HG02884 (cell line): Measurements from ENCODE around the gene FBLN2.

Experiments
- ATAC-seq: cut with Tn5 transposase; IDR thresholded peaks from one replicate; pipeline ENCODE4 v1.9.1; 2021; ENCODE audit warnings: mild to moderate bottlenecking, moderate library complexity; ENCODE audit not compliant: unreplicated experiment

The FBLN2 gene

DNA sequence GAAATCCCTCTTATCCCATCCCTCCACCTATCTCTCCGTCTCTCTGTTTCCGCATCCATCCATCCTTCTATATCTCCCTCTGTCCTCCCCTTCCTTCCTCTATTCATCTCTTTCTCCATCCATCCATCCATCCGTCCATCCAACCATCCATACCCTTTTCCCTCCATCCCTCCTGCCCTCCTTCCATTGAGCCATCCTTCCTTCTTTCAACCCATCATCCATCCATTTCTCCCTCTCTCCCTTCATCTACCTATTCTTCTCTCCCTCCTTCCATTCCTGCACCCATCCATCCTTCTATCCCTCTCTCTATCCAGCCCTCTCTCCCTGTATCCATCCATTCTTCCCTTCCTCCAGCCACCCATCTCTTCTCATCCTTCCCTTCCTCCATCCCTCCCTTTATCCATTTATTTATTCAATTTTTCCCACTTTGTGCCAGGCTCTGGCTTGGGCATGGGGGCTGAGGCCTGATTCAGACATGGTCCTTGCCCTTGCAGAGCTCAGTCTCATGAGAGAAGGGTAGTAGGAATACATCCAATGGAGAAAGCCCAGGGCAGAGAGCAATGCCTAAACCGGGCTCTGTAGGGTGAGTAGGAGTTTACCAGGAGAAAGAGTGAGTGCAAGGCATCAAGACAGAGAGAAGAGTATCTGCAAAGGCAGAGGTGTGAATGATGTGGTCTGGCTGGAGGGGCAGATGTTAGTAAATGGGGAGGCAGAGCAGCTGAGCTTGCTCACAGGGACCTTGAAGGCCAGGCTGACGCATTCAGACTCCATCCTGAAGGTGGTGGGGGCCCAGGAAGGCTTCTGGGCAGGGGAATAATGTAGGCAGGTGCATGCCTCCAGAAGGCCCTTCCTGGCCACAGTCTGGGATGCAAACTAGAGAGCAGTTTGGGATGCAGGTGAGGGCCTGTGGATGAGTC is 19.5 kb upstream of the FBLN2 start:
- no peak for ATAC-seq

DNA sequence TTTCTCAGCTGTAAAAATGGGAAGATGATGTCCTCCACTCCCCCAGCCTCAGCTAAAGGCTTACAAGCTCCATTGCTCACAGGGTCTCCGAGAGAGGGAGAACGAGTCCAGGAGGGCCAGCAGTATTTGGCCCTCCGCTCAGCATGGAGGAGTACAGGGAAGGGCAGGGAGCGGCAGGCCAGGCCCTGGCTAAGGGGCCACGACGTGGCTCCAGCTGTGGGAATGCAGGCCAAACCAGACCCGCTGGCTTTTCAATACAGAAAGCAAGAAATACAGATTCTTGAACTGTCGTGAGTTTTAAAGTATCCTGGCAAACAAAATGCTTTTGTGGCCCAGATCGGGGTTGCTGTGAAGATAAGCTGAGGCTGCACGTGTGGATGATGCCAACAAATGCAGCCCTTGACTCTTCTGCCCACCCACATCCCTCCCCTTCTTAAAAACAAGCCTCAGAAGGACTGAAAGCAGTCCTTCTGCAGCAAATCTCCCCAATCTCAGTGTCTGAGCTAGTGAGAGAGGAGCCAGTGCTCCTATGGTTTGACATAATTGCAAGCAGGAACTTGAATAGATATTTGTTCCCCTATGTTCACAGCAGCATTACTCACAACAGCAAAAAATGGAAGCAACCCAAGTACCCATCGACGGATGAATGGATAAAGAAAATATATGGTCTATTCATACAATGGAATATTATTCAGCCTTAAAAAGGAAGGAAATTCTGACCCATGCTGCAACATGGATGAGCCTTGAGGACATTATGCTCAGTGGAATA is 18.5 kb upstream of the FBLN2 start:
- ATAC-seq, result no peak

DNA sequence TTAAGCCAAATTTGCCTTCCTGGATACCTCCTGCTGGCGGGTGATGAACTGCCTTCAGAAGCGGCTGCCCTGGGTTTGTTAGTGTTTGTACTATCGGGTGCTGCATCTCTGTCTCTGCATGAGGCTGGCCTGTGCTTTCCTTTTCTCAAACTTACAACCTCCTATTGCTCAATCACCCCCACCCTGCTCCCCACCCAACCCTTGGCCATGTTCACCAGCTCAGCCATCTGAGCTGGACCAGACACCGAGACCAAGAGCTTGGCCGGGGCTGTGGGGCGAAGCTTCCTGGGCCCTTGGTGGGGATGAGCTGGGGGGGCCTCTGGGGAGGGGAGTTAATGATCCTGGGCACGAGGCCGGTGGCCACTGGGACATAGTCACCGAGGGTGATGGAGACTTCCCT is 16.8 kb upstream of the FBLN2 start:
- ATAC-seq, result no peak

DNA sequence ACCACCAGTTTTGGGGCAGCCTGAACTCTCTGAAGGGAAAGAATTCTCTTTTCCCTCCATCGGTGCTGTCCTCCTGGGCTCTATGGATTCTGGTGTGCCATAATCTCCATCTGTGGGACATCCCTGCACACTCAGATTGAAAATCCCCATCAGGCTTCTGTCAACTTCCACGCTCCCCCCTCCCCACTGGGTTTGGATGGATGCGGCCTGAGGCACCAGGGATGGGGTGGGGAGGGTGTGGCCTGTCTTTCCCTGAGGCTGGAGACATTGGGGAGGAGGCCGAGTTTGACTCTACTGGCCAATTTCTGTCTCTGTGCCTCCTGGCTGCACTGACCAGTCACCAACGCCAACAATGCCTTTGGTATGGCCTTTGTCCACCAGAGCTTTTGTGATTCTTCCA is 16.3 kb upstream of the FBLN2 start:
- no peak for ATAC-seq

DNA sequence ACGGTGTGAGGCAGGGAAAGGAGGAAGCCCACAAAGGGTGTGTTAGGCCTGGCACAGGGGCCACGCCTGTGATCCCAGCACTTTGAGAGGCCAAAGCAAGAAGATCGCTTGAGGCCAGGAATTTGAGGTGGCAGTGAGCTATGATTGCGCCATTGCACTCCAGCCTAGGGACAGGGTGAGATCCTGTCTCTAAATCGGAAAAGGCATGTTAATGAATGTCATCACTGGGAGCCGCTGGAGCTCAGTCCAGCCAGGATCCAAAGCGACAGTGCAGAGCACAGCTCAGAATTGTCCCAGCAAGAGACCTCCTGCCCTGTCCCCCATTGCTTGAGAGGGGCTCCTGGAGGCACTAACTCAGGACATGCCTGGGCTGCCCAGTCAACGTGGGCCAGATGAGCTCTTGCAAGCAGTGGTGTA is 15.0 kb upstream of the FBLN2 start:
- ATAC-seq, result no peak

DNA sequence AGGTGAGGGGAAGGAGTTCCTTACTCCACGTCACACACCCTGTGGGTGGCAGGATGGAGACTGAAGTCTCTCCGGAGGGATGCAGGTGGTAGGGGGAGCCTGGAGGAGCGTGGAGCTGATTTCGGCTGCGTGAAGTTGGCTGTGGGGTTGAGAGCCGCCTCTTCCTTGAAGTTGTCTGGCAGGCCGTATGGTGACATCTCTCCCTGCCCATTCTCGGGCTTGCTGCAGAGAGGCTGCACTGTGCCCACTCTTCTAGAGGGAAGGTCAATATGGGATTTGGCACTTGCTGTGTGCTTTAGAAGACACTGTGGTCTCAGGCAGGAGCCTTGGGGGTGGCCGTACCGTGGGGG is 13.4 kb upstream of the FBLN2 start:
- ATAC-seq, result no peak

DNA sequence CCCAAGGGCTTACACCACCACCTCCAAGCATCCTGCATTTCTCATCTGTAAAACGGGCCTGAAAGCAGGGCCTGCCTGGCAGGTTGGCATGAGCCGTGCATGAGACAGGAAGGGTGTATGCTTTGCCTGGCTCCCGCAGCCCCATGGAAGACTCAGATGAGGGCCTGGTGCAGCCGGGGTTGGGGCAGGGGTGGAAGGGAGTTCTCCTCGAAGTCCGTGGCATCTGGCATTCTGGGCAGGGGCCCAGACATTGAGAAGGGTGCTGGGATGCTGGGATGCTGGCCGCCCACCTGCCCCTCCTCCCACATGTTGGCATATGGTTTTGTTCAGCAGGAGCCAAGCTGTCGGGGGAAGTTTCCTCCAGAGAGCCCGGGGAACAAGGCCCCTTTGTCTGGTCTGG is 13.0 kb upstream of the FBLN2 start:
- ATAC-seq, result no peak

DNA sequence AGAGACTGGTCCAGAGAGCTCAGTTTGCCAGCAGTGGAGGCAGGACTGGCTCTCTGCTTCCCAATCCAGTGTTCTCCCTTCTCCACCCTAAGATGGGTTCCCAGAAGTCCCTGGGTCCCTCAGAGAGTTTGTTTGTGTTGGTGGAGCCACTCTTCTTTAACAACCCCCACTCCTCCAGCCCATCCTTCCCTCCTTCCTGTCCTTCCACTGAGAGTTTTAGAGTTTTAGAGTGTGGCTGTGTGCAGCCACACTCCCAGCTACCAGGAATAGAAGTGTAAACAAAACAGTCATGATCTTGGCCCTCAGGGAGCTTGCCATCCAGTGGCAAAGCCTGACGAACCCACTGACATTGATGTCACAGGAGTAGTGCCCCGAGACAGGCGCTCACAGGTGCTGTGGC is 12.5 kb upstream of the FBLN2 start:
- no peak for ATAC-seq

DNA sequence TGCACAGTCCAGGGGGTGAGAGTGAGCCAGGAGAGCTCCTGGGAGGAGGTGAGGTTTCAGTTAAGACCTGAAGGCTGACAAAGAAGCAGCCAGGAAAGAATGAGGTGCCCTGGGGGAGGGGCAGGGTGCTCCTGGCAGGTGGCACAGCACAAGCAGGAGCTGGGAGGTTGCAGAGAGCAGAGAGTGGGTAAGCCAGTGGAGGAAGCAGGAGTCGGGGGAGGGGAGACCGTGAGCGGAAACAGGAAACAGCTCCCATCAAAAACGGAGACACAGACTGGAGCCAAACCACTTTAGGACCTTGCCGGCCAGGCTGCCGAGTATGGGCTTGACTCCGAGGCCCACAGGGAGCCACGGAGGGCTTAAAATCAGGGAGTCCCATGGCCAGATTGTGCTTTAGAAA is 12.1 kb upstream of the FBLN2 start:
- no peak for ATAC-seq

DNA sequence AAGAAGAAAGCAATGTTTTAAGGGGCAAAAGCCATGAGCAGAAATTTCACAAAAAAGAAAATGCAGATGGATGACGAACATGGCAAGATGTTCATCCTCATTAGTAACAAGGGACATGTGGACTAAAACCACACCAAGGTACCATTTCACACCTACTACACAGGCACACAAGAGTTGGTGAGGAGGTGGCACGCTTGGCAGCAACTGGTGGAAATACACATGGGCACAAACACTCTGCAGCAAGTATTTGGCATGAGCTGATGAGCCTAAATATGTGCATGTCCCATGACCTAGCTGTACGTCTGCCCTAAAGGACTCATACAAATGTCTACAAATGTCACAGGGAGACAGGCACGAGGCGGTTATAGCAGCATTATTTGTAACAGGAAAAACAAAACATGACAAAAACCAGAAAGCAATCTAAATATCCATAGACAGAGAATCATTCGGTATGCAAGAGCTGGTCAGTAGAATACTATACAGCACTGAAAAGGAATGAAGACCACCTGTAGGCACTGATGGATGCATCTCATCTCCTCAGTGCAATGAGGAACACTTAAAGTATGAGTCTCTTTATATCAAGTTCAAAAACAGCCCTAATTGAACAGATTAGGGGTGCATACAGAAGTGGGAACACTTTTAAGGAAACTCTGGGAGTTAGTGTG is 11.5 kb upstream of the FBLN2 start:
- no peak for ATAC-seq

DNA sequence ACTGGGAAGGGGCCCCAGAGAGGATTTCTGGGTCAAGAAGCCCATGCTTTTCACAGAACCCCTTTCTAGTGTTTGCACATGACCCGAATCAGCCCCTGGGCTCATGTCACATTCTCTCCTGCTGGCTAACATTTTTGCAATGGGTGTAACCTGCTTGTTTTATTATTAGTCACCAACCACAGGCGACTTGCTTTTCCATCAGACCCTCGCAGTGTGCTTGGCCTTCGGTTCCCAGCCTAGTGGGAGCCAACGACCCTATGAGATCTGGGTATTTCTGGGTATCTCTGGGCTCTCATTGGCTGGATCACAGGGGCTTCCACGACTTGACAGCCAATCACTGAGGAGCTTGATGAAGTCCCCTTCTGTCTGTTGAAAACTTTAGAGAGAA is 11.0 kb upstream of the FBLN2 start:
- ATAC-seq, result no peak

DNA sequence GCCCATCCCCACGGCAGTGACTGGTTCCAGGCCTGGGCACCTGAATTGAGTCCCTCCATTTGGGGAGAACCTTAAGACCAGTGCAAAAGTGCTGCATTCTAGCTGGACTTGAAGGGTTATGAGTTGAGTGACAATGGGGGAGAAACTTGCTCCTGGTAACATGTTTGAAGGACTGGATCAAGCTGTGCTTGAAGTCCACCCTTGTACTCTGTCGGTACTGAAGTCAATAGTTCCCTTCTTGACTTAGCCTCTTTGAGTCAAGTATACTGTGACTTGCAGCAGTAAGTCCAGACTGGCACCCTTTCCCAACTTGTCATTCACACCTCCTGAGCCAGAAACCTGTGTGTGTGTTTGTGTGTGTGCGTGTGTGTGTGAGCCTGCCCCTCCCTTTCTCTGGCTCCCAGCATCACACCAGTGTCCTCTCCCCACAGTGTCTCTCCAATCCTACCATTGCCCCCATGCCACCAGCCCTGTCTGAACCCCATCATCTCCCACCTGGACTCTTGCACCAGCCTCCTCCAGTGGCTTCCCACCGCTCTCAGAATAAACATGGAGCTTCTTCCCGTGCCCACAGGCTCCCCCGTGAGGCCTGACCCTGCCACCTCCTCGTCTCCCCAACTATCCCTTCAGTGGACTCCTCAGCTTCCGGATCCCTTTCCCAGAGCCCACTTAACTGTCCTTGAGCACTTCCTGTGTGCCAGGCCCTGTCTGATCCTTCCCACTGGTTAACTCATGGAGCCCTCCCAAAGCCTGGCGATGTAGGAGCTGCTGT is 10.2 kb upstream of the FBLN2 start:
- ATAC-seq, result no peak

DNA sequence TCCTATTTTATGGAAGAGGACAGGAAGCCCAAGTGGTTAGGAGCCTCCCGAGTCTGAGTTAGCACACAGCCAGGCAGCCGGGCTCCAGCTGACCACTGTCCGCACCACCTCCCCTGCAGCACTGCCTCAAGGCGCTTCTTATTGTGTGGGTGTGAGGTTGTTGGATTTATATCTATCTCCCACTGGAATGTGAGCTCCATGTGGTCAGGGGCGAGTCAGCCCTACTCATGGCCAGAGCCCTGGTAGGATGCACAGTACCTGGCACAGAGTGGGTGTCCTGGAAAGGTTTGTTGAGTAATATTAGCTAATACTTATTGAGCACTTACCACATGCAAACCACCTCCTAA is 9.7 kb upstream of the FBLN2 start:
- ATAC-seq, result no peak

DNA sequence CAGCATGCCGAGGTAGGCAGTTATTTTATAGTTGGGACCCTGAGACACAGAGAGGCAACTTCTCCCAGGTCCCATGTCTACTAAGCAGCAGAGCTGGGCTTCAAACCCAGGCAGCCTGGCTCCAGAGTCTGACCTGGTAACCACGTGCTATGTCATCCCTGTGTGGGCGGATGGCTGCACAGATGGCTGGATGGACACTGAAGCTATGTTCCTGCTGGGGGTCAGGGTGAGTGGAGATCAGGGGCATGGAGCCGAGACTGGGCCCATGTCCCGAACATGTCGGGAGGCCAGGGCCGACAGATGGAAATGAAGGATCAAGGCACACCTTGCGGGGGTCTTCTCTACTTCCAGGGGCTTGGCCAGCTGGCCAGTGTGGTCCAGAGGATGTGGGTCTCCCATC is 9.3 kb upstream of the FBLN2 start:
- ATAC-seq, result no peak

DNA sequence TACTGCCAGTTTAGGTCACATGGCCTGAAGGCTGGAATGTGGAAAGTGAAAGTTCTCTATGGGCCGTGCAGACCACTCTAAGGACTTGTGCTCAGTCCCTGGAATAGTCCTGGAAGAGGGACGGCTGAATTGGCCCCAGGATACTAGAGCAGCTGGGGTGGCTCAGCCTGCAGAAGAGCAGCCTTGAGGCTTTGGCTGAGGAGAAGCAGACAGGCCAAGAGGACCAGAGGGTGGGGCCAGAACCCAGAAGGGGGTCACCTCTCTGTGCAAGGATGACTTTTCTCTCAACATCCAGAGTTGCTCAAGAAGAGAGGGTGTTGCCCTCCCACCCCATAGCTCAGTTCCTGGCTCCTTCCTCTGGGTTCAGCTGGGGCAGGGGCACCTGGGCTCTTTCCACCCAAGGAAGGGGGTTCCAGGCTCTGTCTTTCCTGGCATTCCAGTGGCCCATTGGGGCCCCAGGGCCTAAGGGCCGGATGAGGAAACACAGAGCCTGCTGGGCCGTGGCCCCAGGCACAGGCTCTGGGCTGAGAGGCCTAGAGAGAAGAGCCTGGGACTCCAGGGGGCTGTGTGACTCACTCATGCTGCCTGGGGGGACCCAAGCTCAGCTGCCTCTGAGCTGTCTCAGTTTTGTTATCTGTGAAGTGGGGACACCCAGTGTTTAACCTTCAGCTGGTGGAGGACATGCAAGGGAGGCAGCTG is 8.5 kb upstream of the FBLN2 start:
- ATAC-seq, result no peak

DNA sequence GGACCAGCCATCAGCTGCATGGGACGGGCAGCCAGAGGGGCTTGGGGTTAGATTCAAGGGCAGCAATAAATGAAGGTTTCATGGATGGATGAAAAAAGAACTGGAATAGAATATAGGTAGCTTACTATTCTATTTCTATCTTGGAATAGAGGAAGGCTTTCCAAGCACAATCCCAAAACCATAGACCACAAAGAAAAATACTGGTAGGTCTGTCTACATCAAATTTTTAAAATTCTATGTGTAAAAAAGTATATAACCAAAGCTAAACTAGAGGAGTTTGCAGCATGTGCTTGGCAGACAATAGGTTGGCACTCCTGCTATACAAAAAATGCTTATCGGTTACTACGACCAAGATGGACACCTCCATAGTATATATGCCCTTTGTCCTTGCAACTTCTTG is 7.2 kb upstream of the FBLN2 start:
- no peak for ATAC-seq

DNA sequence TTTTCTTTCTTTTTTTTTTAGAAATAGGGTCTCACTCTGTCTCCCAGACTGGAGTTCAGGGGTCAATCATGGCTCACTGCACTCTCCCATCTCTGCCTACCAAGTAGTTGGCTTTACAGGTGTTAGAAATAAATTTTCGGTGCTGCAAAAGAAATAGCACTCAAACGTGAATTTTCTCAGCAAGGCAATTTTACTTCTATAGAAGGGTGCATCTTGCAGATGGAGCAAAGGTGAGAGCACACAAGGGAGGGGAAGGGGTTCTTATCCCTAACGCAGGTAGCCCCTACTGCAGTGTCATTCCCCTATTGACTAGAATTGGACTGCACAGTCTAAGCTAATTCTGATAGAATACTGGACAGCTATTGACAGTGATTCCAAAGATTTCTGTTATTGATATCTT is 6.8 kb upstream of the FBLN2 start:
- ATAC-seq, result no peak

DNA sequence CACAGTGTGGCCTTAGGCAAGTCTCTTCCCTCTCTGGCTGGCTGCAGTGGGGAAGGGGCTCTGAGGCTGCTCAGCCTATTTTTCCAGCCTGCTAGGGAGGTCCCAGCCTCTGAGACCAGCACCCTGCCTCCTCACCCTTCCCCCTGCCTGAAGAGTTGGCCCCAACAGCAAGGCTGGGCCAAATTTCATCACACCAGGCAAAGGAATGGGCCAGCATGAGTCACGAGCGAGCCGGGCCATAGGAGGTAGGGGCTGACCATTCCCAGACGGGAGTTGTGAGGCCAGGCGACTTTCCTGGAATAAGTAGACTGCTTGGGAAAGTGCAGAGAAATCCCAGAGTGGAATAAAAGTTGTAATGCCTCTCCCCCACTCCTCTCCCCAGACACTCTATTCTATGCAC is 5.7 kb upstream of the FBLN2 start:
- no peak for ATAC-seq

DNA sequence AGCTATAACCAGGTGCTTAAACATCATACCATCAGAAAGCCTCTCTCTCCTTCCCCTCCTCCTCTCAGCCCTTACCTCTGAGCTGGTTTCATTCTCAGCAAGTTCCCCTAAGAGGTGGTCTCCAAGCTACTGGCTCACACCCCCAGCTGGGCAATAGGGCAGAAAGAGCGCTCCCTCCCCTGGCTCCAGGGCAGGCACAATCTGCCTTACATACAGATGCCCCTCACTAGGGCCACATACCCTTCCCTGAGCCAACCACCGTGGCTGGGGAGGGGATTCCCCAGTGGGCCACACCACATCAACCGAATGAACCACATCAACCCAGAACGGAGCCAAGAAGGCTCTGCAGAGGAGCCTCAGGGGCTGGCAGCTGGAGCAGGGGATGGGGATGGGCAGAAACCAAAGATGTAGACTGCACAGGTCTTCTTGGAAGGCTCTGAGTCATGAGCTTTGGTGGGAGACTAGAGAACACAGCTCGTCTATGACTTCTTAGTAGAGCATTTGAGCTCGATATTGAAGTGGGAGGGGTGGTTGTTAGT is 4.6 kb upstream of the FBLN2 start:
- ATAC-seq, result no peak

DNA sequence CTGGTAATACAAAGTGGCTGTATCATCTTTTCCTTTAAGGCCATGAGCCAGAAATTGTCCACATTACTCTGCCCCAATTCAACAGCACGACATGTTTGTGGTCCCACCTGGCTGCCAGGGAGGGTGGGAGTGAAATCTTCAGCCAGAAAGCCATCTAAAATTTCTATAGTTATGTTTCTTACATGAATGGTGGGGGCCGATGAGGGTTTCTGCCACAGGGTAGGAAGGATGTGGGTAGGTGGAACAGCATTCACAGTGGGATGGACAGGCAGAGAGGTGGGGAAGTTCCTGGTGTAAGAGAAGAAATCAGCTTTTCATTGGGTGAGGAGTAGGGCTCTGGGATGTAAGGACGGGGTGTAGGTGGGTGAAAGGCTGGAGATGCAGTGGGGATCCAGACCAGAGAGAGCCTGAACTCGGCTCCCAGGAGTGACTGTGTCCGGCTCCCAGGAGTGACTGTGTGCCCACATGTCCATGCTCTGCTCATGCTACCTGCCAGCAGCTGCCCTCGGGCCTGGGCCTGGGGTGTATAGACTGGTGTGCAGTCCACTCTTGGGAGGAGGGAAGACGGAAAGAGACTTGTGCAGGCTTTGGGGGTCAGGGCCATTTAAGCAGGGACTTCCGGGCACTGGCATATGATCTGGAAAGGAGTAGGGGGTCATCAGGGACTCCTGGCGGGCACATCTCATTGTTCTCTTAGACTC is 3.8 kb upstream of the FBLN2 start:
- ATAC-seq, result no peak
